Breast epithelium (tissue), 3 donors: ENCODE results near the gene UBAC1.

Experiments
- CTCF ChIP-seq, 3 donors: fragments of 450-650 bp; IDR thresholded peaks; one replicate each; pipeline ENCODE4 v1.5.1; 2016 to 2017; ENCODE audit warnings: antibody characterized with exemption in 3 of 3, mild to moderate bottlenecking in 3 of 3, moderate library complexity in 3 of 3
- POLR2A ChIP-seq: fragments of 450-650 bp; IDR thresholded peaks from one replicate; pipeline ENCODE4 v1.6.1; 2016; ENCODE audit warnings: antibody characterized with exemption, mild to moderate bottlenecking, moderate library complexity

- no peak for TF ChIP-seq POLR2A
- no peak for TF ChIP-seq CTCF (IDR thresholded peaks at IDR 0.05)
These were observed 33.8 kb downstream of the UBAC1 start for GRCh38 chr9:135927195-135928013.
